Pancreas (tissue), 10 donors: ENCODE data around the gene GPR39. TPM values are rescaled to one million over a fixed set of nuclear protein-coding genes. Genes with fewer than 3 reads are reported as not detected.

Source experiments
- ATAC-seq, 4 donors: fragments of 200-7000 bp; cut with Tn5 transposase; one replicate each; pipeline versions ENCODE4 v1.8.0 to v1.9.1; 2020; ENCODE audit warnings: mild to moderate bottlenecking in 4 of 4, moderate library complexity in 4 of 4
- DNase-seq, 6 donors: peaks; one replicate each; pipeline ENCODE4 v3.0.0-alpha.2; 2020
- FAIRE-seq: peaks from 2 replicates; lab custom pipeline; 2012; peaks lifted over from hg19 to GRCh38; lab: Jason Lieb, UNC
- H3K27ac ChIP-seq, 4 donors: fragments of 200-600 bp; sonication (generic); 1 replicate in 3 of 4; 2 replicates in 1 of 4; pipeline versions ENCODE4 v1.5.0 to v1.8.0; 2020
- H3K27me3 ChIP-seq, 4 donors: fragments of 200-600 bp; one replicate each; pipeline ENCODE4 v1.8.0; 2021
- H3K36me3 ChIP-seq, 3 donors: fragments of 200-600 bp; sonication (generic) in 1 of 3; one replicate each; pipeline versions ENCODE4 v1.5.0 to v1.8.0; 2020 to 2021
- H3K4me1 ChIP-seq, 3 donors: fragments of 200-600 bp; one replicate each; pipeline ENCODE4 v1.8.0; 2021
- H3K4me3 ChIP-seq, 4 donors: fragments of 200-600 bp; sonication (generic) in 2 of 4; one replicate each; pipeline versions ENCODE4 v1.5.0 to v1.8.0; 2020 to 2021
- H3K9me3 ChIP-seq, 4 donors: fragments of 200-600 bp; one replicate each; pipeline ENCODE4 v1.8.0; 2021
- WGBS, 2 donors: extraction: QIAGEN DNeasy Blood & Tissue Kit; methylation state at CpG; one replicate each; pipeline ENCODE4 v1.1.7; 2013; 5-methylcytosine and 5-hydroxymethylcytosine counted together
- intact Hi-C, 3 donors: fragments of 100-400 bp; cut with DNase I; formaldehyde crosslinking; loops; one replicate each; pipeline versions ENCODE4 v1.11.1 to v1.14.2; 2022
- polyA plus RNA-seq, 2 donors: library from polyadenylated mRNA; stranded (reverse); fragments of 200-250 nt; gene quantifications; one replicate each; pipeline ENCODE4 v1.2.3, GENCODE V29; 2013
- total RNA-seq, 6 donors: library from RNA; stranded (reverse); fragmentation: NEBNext Ultra II Directional in 4 of 6; extraction: Animal tissue kit (Norgen Biotek cat#: 25700) in 4 of 6; gene quantifications; one replicate each; pipeline versions ENCODE4 v1.2.1 to v1.2.4, GENCODE V29; 2021 to 2023
- TF ChIP-seq, protein P1 (sequence below), 4 donors: fragments of 200-600 bp; sonication (generic) in 3 of 4; IDR thresholded peaks; one replicate each; pipeline versions ENCODE4 v1.5.0 to v1.8.0; 2021; ENCODE audit warnings: antibody characterized with exemption in 4 of 4
- donor health status: healthy with polysubstance abuse.
- donor health status: DM: no; HTN: no; CAD: no; lungs with moderate emphysema.
- donor health status: DM: no; HTN: no; CAD: no.
- donor health status: control.
- donor health status: control.
- donor health status: Bipolar disorder and iron deficiency.
- donor health status: DM: yes; HTN: yes; CAD: no.
- donor health status: DM: no; HTN: no; CAD: no.
- donor health status: DM: no; HTN: no; CAD: no.
- donor health status: DM: yes; HTN: yes; CAD: no.

The GPR39 gene
- total and polyA plus RNA-seq, 8 donors = 2.3 to 8.1 (median 3.9) TPM

DNA sequence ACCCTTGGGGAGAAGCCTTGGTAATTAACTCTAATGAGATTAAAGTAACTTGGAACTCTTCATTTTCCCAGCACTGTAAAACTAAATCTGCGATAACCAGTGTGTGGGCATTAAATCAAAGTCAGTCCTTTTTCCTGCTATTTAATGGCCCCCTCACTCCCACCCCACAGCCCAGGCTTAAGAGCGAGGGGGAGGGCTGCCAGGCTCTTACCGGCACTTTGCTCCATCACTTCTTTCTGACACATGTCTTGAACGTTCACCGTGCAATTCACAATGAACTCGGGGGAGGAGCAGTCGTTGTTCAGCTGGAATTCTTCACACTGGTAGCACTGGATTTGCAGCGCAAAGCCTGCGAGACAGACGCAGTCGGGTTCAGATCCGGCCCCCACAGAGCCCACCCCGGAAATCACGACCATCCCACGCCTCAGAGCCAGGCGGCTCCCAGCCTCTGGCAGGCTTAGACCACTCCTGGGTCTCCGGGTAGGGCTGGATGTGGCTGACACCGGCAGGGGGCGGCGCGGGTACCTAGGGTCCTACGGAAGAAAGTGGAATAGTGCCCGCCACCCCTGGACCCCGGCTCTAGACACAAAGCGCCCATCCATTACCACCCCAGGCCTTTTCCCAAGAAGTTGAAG is 251.7 kb downstream of the GPR39 start:
- no peak overlapping the region for H3K27ac ChIP-seq
- intact Hi-C loops = no loop called here
- TF ChIP-seq, protein P1, sequence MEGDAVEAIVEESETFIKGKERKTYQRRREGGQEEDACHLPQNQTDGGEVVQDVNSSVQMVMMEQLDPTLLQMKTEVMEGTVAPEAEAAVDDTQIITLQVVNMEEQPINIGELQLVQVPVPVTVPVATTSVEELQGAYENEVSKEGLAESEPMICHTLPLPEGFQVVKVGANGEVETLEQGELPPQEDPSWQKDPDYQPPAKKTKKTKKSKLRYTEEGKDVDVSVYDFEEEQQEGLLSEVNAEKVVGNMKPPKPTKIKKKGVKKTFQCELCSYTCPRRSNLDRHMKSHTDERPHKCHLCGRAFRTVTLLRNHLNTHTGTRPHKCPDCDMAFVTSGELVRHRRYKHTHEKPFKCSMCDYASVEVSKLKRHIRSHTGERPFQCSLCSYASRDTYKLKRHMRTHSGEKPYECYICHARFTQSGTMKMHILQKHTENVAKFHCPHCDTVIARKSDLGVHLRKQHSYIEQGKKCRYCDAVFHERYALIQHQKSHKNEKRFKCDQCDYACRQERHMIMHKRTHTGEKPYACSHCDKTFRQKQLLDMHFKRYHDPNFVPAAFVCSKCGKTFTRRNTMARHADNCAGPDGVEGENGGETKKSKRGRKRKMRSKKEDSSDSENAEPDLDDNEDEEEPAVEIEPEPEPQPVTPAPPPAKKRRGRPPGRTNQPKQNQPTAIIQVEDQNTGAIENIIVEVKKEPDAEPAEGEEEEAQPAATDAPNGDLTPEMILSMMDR (IDR thresholded peaks at IDR 0.05) = no peak
- DNase-seq (peak in 4 of 6 donors; percentile 15 to 63 (median 34)), ATAC-seq (peak in 1 of 4 donors; percentile 17), FAIRE-seq (no peak)
- H3K4me1 ChIP-seq = peaks cover 0 to 4% (median 0%) of the 10 kb centered on the region in 3 donors
- peaks cover 0 to 7% (median 0%) of the 10 kb centered on the region in 4 donors for H3K27me3 ChIP-seq
- H3K36me3 ChIP-seq = no peaks in the 10 kb centered on the region
- no peaks in the 10 kb centered on the region for H3K9me3 ChIP-seq
- WGBS, 2 donors = 7% methylated on average over 24 to 25 of the region's 25 CpGs
- peak overlapping the region in 2 of 4 donors; percentile 43 to 68 for H3K4me3 ChIP-seq

DNA sequence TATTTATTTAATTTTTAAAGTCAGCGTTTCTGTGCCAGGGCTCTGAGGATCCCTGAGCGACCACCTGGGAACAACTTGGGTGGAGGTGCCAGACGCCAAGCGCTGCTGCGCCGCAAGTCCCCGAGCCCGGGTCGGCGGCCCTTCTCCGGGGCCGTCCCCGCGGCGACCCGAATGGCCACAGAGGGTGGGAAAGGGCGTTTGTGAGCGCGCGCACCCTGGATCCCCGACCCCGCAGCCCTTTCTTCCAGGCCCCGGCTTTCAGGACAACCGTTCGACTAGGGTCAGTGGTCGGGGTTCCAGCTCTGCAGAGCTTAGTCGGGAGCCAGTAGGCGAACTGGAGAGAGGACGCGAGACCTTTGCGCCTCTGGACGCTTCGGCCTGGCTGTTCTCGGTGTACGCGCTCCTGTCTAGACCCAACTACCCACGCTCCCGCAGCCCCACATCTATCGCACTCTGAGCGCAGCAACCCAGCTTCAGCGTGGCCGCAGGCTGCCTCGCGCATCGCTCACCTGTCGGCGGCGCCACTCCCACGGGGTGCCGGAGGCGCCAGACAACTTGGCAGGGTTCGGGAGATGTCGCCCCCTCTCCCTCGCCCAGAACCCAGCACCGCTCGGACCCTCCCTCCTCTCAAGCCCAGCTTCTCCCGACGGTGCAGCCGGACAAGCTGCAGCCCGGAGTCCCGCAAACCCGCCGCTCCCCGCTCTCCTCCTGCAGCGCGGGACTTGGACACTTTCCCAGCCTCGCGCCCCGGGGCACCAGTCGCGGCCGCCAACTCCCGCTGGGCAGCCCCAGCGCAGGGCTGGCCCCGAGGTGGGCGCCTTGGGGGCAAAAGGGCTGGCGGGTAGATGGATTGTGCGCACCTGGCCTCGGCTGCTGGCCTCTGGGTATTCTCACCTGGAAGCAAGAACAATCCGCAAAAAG is 252.6 kb downstream of the GPR39 start:
- FAIRE-seq (no peak), ATAC-seq (peak; percentile 45 to 58 (median 56)), DNase-seq (peak in 4 of 6 donors; percentile 16 to 76 (median 46))
- H3K36me3 ChIP-seq = no peaks in the 10 kb centered on the region
- H3K27ac ChIP-seq = peak overlapping the region in 2 of 4 donors; percentile 68 to 69
- peak overlapping the region; percentile 43 to 68 (median 52) for H3K4me3 ChIP-seq
- WGBS, 2 donors = 1% methylated on average over 74 to 80 of the region's 80 CpGs
- no peaks in the 10 kb centered on the region for H3K9me3 ChIP-seq
- TF ChIP-seq, protein P1 (IDR thresholded peaks at IDR 0.05) = peak in 1 of 4 donors; percentile 10
- H3K27me3 ChIP-seq = peaks cover 0 to 7% (median 0%) of the 10 kb centered on the region in 4 donors
- peaks cover 0 to 4% (median 0%) of the 10 kb centered on the region in 3 donors for H3K4me1 ChIP-seq
- intact Hi-C loops = no loop called here

DNA sequence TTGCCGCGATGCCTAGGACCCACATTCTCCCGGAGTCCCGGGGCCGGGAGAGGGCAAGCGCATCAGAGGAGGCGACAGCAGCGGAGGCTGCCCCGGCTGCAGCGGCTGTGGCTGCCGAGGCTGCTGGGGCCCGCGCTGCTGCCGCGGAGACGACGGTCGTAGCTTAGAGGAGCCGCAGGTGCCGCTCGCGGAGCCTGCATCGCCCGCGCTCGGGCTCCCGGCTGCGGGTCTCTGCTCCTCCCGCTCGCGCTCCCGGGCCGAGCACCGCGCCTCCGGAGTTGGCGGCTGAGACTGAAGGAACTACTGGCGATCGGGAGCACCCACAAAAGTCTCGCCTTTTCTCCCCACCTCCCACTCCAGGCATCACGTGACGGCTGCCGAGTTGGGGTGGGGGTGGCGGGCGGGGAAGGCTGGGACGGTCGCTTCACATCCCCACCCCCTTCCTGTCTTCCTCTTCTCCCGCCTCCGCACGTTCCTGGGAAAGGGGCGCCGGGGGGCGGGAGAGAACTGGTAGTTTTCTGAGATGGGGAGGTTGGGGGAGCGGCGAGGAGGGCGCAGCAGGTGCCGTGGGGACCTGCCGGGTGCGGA is 253.4 kb downstream of the GPR39 start, which contains the start of gene LYPD1:
LYPD1 (minus strand) TSS at position 298 of the 588 bp plus-strand sequence; CDS start at position 25, 273 bp downstream.
- Histone ChIP-seq H3K4me1 (peaks cover 0 to 4% (median 0%) of the 10 kb centered on the region in 3 donors), H3K27ac (peak within 1 kb of the TSS in 3 of 4 donors; percentile 31 to 69 (median 68)), H3K4me3 (peak within 1 kb of the TSS; percentile 43 to 68 (median 52)), H3K9me3 (no peaks in the 10 kb centered on the region), H3K36me3 (no peaks in the 10 kb centered on the region), H3K27me3 (peaks cover 0 to 7% (median 0%) of the 10 kb centered on the region in 4 donors)
- DNase-seq (peak in 5 of 6 donors; percentile 26 to 77 (median 36)), ATAC-seq (peak; percentile 61 to 78 (median 72)), FAIRE-seq (no peak)
- 0% methylated on average over 39 to 59 of the region's 59 CpGs for WGBS, 2 donors
- TF ChIP-seq, protein P1 (IDR thresholded peaks at IDR 0.05) = no peak
- intact Hi-C loops = no loop called here

DNA sequence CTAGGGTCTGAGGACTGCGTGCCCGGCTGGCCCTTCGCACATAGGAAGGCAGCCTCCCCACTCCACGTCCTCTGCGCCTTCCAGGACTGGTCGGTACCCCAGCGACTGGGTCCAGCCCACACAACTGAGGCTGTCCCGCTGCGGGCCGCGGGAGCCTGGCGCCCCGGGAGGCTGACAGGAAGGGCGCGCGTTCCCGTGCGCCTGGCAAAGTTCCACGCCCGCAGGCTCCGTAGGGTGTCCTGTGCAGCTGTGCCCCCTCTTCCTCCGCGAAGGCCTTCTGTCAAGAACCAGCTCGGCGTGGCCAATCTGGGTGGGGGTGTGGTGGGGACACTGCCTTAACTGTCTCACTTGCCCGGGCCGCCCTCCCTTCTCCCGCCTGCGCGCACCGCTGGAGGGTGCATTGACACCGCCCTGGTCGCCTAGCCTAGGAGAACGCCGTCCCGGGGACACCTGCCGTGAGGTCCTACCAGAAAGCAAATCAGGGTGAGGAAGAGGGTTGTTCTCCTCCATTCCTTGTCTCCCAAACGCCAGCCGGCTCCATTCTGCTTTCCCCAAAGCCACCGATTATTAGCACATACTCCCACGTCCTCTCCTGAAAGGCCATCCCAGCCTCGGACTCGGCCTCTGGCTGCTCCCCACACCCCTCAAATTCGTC is 254.0 kb downstream of the GPR39 start:
- TF ChIP-seq, protein P1 (IDR thresholded peaks at IDR 0.05) = no peak
- H3K4me3 ChIP-seq = peak overlapping the region; percentile 43 to 68 (median 52)
- H3K27me3 ChIP-seq = peaks cover 0 to 7% (median 0%) of the 10 kb centered on the region in 4 donors
- peaks cover 0 to 4% (median 0%) of the 10 kb centered on the region in 3 donors for H3K4me1 ChIP-seq
- peak; percentile 55 to 80 (median 74) for ATAC-seq
- DNase-seq = peak; percentile 8 to 82 (median 48)
- no peaks in the 10 kb centered on the region for H3K9me3 ChIP-seq
- intact Hi-C loops = no loop called here
- WGBS, 2 donors = 0 to 2% methylated on average over 37 to 44 of the region's 44 CpGs
- H3K36me3 ChIP-seq = no peaks in the 10 kb centered on the region
- peak overlapping the region in 3 of 4 donors; percentile 31 to 69 (median 68) for H3K27ac ChIP-seq
- FAIRE-seq = no peak
